Prostate gland (tissue), 2 donors: ENCODE results near the gene PPFIA4. TPM values are rescaled to one million over a fixed set of nuclear protein-coding genes. Genes with fewer than 3 reads are reported as not detected.

Experiments used
- DNase-seq: peaks from one replicate; pipeline ENCODE4 v3.0.0-alpha.2; 2019; ENCODE audit warnings: low spot score
- H3K27ac ChIP-seq, 2 donors: fragments of 200-600 bp; sonication (generic); 2 replicates each; pipeline ENCODE4 v1.5.1; 2017 to 2019
- H3K27me3 ChIP-seq: fragments of 200-600 bp; sonication (generic); replicated peaks from 2 replicates; pipeline ENCODE4 v1.5.1; 2019; ENCODE audit not compliant: insufficient read depth
- H3K36me3 ChIP-seq, 2 donors: fragments of 200-600 bp; sonication (generic); 1 replicate in 1 of 2; 2 replicates in 1 of 2; pipeline versions ENCODE4 v1.5.1 to v1.8.1; 2017 to 2019
- H3K4me1 ChIP-seq: fragments of 200-600 bp; sonication (generic); replicated peaks from 2 replicates; pipeline ENCODE4 v1.5.1; 2019
- H3K4me3 ChIP-seq, 2 donors: fragments of 200-600 bp; sonication (generic); 2 replicates each; pipeline ENCODE4 v1.5.1; 2017 to 2019
- H3K9me3 ChIP-seq: fragments of 200-600 bp; sonication (generic); 2 replicates; pipeline ENCODE4 v1.5.1; 2017
- POLR2A ChIP-seq: fragments of 450-650 bp; IDR thresholded peaks from one replicate; pipeline ENCODE4 v1.6.1; 2016; ENCODE audit warnings: antibody characterized with exemption, mild to moderate bottlenecking
- POLR2AphosphoS5 ChIP-seq: sonication (generic); formaldehyde crosslinking; IDR thresholded peaks from one replicate; pipeline ENCODE4 v1.6.1; 2017; ENCODE audit warnings: antibody characterized with exemption
- WGBS: methylation state at CpG from one replicate; pipeline ENCODE4 v1.1.5; 2018; 5-methylcytosine and 5-hydroxymethylcytosine counted together
- intact Hi-C: fragments of 100-400 bp; cut with DNase I; formaldehyde crosslinking; loops from one replicate; pipeline ENCODE4 v1.14.2; 2022
- total RNA-seq, 2 donors: library from RNA; depleted of rRNA; stranded (reverse); fragments of >200 nt; gene quantifications; one replicate each; pipeline ENCODE4 v1.1.0, GENCODE V29; 2016
- TF ChIP-seq, protein P1 (sequence below), 4 experiments: fragments of 200-600 bp in 2 of 4; fragments of 450-650 bp in 2 of 4; sonication (generic) in 2 of 4; IDR thresholded peaks; 1 replicate in 3 of 4; 2 replicates in 1 of 4; pipeline ENCODE4 v1.5.1; 2016 to 2019; ENCODE audit warnings: antibody characterized with exemption in 4 of 4, mild to moderate bottlenecking in 2 of 4, moderate library complexity in 2 of 4

PPFIA4 gene
- total RNA-seq, 2 donors from 2014 or later: 0.50 to 16.9 TPM

DNA sequence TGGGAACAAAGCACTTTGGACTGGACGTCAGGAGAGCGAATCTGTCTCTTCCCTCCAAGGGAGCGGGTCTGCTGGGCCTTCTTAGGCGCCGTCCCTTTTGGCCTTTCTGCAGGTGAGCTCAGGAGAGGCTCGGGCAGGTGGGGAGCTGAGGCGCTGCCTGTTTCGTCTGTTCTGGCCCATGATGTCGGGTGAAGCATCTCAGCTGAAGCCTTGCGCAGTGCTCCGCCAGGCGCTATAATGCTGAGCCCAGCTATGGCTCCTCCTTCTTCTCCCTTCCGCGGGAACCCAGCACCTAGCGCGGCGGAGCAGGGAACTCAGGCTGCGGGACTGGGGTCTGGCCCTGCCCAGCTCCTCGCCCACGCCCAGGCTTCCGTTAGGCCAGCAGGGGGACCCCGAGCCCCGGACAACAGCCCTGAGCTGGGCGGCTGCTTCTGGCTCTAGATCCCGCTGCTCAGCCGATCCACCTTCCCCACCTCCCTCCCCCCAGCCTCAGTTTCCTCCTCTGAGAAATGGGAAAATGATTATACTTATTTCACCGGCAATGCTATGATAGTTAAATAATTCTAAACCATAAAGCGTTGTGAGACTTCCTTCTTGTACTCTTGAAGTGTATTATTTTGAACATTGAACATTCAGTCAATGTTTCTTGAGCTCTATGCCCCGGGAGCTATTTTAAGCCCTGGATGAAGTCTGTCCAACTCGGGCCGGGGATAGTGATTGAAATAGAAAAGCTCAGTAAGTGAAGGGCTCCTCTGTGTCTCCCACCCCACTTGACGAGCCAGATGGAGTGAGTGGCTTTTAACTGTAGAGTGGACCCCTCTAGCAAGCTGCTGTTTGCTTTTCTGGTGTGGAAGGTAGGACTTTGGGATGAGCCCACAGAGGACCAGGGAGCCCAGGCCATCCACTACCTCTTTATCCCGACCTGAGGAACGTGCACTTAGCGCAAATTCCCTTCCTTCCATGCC is 91.6 kb downstream of the PPFIA4 start:
- H3K4me1 ChIP-seq: no peaks in the 10 kb centered on the region
- no peaks in the 10 kb centered on the region for H3K36me3 ChIP-seq
- intact Hi-C loops: loop anchor here (2.0 to 5.0 kb wide), 3 partner anchors 54 to 99 kb away; no protein-coding TSS in a partner anchor
- TF ChIP-seq, protein P1, sequence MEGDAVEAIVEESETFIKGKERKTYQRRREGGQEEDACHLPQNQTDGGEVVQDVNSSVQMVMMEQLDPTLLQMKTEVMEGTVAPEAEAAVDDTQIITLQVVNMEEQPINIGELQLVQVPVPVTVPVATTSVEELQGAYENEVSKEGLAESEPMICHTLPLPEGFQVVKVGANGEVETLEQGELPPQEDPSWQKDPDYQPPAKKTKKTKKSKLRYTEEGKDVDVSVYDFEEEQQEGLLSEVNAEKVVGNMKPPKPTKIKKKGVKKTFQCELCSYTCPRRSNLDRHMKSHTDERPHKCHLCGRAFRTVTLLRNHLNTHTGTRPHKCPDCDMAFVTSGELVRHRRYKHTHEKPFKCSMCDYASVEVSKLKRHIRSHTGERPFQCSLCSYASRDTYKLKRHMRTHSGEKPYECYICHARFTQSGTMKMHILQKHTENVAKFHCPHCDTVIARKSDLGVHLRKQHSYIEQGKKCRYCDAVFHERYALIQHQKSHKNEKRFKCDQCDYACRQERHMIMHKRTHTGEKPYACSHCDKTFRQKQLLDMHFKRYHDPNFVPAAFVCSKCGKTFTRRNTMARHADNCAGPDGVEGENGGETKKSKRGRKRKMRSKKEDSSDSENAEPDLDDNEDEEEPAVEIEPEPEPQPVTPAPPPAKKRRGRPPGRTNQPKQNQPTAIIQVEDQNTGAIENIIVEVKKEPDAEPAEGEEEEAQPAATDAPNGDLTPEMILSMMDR (IDR thresholded peaks at IDR 0.05): peak; percentile 15 to 79 (median 70)
- TF ChIP-seq POLR2A: no peak
- no peak for TF ChIP-seq POLR2AphosphoS5
- H3K27me3 ChIP-seq: peaks cover 6% of the 10 kb centered on the region
- no peak overlapping the region for H3K4me3 ChIP-seq
- WGBS: 28% methylated on average over 35 of the region's 35 CpGs
- H3K9me3 ChIP-seq: no peaks in the 10 kb centered on the region
- peak; percentile 39 for DNase-seq
- H3K27ac ChIP-seq: no peak overlapping the region

DNA sequence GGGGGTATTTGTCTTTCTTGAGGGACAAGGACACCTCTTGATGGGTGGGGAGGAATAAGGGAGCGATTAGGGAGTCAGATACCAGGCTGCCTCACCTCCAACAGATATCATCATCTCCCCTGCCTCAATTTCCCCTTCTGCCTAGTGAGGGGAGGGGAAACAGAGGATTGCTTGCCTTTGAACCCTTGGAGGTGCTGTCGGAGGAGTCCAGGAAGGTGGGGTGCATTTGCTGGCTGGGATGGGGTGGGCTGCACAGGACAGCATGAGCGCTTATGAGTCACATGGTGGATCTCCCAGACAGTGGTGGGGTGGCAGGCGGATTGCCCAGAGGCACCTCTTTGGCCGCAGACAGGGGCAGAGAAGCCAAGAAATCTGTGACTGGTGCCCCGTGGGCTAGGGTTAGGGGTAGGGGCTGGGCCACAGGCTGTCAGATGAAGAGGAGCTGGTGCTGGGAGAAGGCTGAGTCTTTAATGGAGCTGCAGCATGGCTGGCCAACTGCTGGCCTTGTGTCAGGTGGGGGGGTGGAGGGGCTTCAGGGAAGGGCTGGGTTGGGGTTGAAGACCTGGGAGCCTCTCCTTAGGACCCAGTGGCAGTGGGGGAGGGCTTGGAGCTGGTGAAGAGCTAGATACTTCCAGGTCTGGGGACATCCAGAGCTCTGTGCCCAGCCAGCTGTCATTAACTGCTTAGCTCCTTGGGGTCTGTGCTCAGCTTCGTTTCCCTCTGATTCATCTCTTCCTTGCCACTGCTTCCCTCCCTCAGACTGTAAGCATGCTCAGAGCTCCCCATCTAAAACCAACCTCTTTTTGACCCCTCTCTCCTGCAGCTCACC is 94.2 kb downstream of the PPFIA4 start:
- Histone ChIP-seq H3K27me3 (peaks cover 9% of the 10 kb centered on the region), H3K36me3 (no peaks in the 10 kb centered on the region), H3K27ac (no peak overlapping the region), H3K4me3 (no peak overlapping the region), H3K4me1 (no peaks in the 10 kb centered on the region), H3K9me3 (no peaks in the 10 kb centered on the region)
- 73% methylated on average over 7 of the region's 7 CpGs for WGBS
- intact Hi-C loops: no loop called here
- TF ChIP-seq POLR2AphosphoS5 (no peak), POLR2A (no peak)
- TF ChIP-seq, protein P1 (IDR thresholded peaks at IDR 0.05): no peak
- DNase-seq: no peak

DNA sequence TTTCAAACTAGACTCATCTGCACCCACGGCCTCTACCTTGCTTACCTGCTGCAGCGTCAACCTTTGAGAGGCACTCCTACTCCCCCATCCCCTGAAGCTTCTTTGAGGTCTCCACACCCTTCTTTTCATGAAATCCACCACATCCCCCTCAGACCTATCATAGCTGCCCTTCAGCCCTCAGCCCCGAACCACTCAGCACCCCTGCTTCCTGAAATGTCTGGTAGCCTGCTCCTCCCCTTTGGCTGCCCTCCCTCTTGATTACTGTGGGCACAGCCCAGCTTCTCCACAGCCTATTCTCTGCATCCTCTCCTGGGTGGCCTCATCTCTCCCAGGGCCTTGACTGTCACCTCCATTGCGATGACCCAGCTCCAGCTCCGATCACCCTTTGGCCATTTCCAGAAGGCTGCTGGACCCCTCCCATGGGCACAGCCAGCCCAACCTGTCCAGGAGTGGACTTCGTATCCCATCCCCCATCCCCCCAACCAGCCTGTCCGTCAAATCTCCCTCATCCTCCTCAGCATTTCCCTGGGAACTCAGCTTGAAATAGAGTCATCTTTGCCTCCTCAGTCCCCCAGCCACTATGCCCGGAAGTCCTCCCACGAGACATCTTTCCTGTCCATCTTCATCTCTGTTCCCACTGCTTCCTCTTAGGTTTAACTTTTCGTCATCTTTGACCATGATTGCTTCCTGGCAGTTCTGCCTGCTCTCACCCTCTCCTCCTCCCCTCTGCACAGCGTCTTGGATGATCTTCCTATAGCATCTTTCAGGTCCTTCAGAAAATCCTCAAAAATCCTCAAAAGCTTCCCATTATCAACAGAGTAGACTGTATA is 95.1 kb downstream of the PPFIA4 start:
- TF ChIP-seq, protein P1 (IDR thresholded peaks at IDR 0.05): no peak
- no peak for TF ChIP-seq POLR2A
- no peak for TF ChIP-seq POLR2AphosphoS5
- 68% methylated on average over 11 of the region's 11 CpGs for WGBS
- H3K27me3 ChIP-seq: peaks cover 9% of the 10 kb centered on the region
- no peaks in the 10 kb centered on the region for H3K4me1 ChIP-seq
- H3K9me3 ChIP-seq: no peaks in the 10 kb centered on the region
- H3K27ac ChIP-seq: no peak overlapping the region
- H3K4me3 ChIP-seq: no peak overlapping the region
- H3K36me3 ChIP-seq: no peaks in the 10 kb centered on the region
- intact Hi-C loops: no loop called here
- DNase-seq: no peak

DNA sequence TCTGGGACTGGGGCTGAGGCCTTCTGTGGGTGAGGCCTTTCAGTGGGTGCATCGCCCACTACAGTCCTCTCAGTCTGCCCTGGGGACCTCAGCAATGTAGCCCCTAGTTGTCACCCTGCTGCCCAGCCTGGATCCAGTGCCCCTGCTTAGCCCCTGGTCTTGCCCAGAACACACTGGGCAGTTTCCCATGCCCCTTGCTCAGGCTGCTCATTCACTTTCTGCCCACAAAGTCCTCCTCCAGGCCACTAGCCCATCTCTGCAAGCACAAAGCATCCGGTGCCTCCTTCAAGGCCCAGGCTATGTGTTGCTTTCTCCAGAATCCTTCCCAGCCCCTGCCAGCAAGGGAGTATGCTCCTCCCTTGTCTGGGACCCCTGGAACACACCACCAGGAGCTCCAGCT is 95.9 kb downstream of the PPFIA4 start:
- Histone ChIP-seq H3K36me3 (no peaks in the 10 kb centered on the region), H3K4me3 (no peak overlapping the region), H3K27ac (no peak overlapping the region), H3K9me3 (no peaks in the 10 kb centered on the region), H3K27me3 (peaks cover 14% of the 10 kb centered on the region), H3K4me1 (no peaks in the 10 kb centered on the region)
- intact Hi-C loops: no loop called here
- TF ChIP-seq, protein P1 (IDR thresholded peaks at IDR 0.05): no peak
- no peak for TF ChIP-seq POLR2AphosphoS5
- no peak for TF ChIP-seq POLR2A
- DNase-seq: no peak
- WGBS: 89% methylated on average over 2 of the region's 2 CpGs
